GM21526 (cell line): ENCODE measurements around the gene TBCK.

Experiments used
- ATAC-seq: cut with Tn5 transposase; IDR thresholded peaks from one replicate; pipeline ENCODE4 v1.9.1; 2021; ENCODE audit warnings: moderate library complexity; ENCODE audit not compliant: unreplicated experiment, low FRiP score

The TBCK gene

DNA sequence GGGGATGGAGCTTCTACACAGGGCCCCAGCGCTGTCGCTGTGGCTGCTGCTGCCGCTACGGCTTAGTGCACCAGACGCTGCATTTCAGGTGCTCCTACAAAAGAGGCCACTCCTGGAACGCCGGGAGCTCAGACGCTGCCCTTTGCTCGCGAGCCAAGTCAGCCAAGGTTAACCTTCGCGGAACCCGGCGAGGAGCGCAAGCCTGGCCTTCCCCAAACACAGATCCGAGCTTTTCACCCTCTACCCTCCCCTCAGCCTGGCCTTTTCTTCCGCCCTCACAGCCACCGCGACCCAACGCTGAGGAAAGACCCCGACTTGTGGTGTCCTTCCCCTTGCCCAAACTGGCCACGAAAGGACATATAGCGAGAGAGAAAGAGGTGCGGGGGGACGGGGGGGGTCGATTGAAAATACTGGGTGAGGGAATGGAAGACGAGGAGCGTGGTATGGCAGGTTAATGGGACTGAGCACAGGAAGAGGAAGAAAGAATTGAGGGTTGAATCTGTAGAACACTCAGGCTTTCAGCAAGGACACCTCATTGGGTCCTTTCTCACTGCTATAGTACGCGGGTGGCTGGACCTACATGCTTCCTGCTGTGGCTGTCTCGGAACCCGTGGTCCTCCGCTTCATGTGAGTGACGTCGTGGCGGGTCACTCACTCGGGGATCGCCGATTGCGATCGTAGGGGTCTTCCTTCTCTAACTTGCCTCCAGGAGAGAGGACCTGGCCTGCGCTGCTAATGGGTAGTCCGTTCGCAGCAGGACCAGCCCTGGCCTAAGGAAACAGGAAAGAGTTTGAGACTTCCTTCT, at the start of gene TBCK, which contains the start of gene AIMP1:
TSS of gene TBCK (minus strand) at position 242 of the 805 bp plus-strand sequence. CDS start 7,249 bp downstream, outside the sequence.
TSS of gene AIMP1 (plus strand) at position 583 of the 805 bp plus-strand sequence. CDS start 8,460 bp downstream, outside the sequence.
- peak; percentile 89 for ATAC-seq

DNA sequence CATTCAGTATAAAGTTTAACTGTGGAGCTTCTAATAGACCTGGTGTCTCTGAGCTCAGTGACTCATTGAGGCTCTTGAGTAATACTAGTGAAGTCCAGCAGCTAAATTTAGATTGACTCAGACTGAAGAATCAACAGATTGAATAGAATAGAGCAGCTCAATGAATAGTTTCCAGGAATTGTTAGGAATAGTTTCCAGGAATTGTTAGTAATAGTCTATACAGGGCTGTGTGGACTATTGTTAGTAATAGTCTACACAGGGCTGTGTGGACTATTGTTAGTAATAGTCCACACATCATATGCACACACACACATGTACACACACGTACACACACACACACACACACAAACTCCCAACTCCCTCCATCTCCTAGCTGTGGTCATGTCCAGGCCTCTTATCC, 49.6 kb upstream of the TBCK start:
- no peak for ATAC-seq

DNA sequence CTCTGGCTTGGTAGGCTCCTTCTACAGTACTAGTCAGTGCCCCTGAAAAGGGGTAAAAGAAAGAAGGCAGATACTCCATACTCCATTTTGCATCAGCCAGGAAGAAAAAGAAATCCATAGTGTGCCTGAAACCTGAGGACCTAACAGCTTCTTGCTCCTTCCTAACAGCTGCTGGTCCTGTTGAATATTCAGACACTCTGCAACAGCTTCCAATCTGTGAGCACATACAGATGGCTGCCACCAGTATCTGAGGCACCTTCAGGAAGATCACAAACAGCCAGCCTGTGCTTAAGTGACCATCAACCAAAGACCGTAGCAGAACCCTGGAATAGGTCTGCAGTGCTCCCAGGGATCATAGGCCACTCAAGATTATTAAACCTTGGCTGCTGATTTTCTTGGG, 48.3 kb upstream of the TBCK start:
- no peak for ATAC-seq

DNA sequence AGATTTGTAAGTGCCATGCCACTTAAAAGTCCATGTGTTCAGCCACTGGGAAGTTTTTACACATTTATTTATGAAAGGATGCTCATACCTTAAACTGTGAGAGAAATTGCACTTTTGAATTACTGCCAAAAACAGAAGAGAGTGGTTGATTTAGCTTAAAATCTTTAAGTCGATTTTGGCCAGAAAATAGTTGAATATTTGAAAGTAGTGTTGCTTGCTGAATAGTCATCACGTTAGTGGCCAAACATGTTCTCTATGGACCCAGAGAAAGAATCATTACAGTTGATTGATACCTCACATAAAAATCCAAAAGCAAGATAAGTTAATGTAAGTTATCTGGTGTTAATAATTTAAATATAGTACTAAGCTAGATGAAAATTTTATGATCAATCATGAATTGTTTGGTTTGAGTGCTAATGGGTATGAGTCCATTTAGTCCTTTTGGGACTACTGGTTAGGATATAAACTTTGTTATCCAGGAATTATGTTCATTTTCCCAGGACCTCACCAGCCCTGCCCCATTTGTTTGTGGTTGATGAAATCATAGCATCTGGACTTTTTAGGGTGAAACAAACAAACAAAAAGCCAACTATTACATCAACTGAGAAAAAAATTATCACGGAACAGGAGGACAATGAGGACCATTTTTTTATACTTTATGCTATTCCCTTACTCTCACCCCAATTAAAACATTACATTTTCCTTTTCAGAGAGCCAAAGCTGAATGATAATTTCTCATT, 46.2 kb upstream of the TBCK start:
- ATAC-seq: no peak

DNA sequence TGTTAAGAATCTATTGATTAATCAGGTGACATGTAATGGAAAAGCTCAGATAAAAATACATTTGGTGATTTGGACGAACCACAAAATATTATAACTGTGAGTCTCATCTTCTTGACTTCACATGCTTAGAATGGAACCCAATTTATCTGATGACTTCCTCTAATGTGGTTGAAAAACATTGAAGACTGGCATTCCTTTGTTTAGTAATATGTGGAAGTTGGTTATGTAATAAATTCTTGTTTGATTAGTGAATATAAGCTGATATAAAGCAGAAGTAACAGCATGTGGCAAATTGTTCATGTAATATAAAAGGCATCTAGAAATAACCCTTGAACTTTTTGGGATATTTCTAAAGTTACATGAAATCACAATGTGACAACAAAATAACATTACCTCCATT, 42.9 kb upstream of the TBCK start:
- no peak for ATAC-seq

DNA sequence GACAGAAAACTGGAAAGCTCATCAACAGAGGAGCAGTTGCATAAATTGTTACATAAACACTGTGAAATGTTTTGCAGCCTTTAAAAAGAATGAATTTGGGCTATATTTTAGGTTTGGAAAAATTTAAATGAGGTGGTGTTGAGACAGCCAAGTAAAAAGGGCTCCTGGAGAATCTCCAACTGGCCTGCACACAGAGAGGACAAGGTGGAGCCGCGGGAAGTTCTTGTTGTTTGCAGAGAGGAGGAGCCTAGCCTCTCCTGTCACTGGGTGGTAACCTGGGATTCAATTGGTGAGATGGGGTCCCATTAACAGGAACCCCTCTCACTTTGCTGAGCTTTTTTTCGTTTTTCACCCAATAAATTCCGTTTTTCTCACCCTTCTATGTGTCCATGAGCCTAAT, 39.2 kb upstream of the TBCK start:
- no peak for ATAC-seq

DNA sequence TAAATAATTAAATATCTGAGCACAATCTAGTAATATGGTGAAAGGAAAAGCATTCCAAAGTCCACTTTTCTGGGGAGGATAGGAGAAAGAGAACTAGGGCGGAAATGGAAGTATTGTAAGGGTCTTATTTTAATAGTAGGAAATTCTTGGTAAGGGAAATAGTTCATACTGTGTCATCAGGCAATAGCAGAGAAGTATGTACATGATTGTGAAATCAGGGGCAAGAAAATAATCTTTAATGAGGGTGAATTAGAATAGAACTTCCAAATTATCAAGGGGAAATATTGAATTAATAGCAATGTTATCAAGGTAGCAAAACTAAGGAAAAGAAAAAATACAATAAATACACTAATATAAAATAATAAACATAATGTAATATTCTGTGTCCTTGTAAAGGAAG, 37.8 kb upstream of the TBCK start:
- ATAC-seq: no peak

DNA sequence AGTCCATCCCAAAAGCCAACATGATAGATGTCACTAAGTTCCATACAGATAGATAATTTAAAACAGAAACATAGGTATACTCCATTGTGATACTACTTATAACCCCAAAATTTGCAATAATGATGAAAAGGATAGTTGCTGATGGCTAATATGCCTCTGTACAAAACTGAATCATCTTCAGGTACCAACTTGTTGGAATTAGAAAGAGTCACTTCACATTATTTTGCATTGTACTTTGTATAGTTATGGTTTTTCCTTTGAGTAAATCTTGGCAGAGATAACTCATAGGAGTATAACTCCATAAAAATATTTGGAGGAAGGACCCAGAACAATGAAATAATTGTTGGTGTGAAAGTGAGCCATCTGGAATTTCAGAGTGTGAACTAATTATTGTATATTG, 35.0 kb upstream of the TBCK start:
- ATAC-seq: no peak

DNA sequence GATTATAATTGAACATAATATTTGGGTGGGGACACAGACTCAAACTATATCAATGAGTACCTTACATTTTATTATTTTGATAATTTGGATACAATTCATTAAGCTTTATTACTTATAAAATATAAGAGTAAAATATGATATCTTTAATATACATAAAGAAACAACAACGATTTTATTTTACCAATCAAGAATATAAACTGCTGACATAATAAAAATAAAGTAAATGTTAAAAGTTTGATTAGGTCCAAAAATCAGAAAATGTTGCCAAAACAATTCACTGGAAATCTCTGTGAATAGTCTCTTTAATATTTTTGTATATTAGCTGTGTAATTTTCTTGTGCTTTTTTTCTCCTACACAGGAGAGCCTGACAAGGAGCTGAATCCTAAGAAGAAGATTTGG, 31.2 kb upstream of the TBCK start:
- no peak for ATAC-seq

DNA sequence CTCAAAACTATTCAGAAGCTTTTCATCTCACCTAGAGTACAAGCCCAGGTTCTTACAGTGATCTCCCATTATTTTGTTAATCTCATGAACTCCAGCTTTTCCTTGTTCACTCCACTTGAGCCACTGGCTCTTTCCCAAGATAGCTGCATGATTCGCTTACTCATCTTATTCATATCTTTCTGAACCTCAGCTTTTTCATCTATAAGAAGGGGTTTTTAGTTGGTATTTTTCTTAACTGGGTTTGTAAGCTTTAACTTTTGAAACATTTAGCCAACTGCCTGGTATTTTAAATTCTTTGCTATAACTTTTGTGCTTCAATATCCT, 28.6 kb upstream of the TBCK start:
- no peak for ATAC-seq

DNA sequence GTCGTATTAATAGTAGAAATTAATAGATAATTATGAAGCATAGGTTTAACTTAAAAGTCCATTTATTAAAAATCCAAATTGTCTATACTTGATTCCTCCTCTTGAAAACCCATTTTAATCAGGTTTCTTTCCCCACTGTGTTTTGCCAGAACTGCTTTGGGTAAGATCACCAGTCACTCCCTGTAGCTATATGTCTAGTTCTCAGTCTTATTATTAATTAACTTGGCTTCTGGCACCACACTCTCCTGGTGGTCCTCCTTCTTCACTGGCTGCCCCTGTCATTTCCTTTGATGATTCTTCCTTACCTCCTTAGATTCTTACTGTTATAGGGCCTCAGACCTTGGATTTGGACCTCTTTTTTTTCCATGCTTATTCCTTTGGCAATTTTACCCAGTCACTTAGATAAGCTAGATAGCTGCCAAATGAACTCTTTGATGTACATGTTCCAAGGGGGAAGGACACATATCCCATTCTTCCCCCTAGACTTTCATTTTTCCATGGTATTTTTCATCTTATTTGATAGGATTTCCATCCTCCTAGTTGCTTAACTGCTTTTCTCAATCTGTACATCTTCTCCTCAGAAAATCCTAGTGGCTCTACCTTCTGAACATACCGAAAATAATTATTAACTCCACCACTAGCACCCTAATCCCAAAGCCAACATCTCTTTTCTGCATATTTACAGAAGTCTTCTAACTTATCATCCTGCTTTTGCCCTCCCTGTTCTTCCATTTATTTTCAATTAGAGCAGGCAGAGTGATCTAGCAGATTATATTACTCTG, 28.0 kb upstream of the TBCK start:
- no peak for ATAC-seq

DNA sequence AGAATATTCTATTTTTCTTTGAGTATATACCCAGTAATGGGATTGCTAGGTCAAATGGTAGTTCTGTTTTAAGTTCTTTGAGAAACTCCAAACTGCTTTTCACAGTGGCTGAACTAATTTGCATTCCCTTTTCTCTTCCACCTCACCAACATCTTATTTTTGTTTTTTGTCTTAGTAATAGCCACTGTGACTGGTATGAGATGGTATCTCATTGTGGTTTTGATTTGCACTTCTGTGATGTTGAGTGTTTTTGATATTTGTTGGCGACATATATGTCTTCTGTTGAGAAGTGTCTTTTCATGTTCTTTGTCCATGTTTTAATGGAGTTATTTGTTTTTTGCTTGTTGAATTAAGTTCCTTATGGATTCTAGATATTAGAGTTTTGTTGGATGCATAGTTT, 24.8 kb upstream of the TBCK start:
- no peak for ATAC-seq

DNA sequence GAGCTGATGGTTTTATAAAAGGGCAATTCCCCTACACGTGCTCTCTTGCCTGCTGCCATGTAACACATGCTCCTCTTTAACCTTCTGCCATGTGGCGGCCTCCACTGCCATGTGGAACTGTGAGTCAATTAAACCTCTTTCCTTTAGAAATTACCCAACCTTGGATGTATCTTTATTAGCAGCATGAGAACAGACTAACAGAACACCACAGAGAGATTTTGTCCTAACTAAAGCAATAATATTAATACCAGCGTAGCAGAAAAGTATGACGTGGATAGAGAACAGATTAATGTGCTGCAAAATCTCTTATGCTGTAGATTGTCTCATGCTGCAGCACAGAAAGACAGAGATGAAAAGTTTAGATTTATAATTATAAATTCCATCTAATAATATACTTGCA, 23.4 kb upstream of the TBCK start:
- no peak for ATAC-seq

DNA sequence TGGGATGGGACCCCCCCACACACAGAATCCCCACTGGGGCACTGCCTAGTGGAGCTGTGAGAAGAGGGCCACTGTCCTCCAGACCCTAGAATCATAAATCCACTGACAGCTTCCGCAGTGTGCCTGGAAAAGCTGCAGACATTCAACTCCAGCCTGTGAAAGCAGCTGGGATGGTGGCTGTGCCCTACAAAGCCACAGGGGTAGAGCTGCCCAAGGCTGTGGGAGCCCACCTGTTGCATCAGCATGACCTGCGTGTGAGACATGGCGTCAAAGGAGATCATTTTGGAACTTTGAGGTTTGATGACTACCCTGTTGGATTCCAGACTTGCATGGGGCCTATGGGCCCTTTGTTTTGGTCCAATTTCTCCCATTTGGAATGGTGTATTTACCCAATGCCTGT, 22.7 kb upstream of the TBCK start:
- ATAC-seq: no peak

DNA sequence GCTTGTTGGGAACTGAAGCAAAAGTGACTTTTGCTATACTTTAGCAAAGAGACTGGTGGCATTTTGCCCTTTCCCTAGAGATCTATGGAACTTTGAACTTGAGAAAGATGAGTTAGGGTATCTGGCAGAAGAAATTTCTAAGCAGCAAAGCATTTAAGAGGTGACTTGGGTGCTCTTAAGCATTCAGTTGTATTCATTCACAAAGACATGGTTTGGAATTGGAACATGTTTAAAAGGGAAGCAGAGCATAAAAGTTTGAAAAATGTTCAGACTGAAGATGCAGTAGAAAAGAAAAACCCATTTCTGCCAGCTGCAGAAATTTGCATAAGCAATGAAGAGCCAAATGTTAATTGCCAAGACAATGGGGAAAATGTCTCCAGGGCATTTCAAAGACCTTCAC, 21.9 kb upstream of the TBCK start:
- ATAC-seq: no peak

DNA sequence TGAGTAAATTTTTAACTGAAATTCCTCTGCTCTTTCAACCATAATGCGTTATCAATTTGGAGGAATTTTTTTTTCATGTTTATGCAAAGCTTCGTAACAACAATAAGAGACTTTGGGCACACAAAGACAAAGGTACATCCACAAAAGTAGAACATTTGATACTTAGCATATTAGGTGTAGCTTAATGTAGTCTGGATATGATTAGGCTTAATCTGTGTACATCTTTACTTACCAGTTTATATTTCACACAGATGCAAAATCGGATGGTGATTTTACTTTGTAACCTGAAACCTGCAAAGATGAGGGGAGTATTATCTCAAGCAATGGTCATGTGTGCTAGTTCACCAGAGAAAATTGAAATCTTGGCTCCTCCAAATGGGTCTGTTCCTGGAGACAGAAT, 20.6 kb upstream of the TBCK start:
- ATAC-seq: no peak

DNA sequence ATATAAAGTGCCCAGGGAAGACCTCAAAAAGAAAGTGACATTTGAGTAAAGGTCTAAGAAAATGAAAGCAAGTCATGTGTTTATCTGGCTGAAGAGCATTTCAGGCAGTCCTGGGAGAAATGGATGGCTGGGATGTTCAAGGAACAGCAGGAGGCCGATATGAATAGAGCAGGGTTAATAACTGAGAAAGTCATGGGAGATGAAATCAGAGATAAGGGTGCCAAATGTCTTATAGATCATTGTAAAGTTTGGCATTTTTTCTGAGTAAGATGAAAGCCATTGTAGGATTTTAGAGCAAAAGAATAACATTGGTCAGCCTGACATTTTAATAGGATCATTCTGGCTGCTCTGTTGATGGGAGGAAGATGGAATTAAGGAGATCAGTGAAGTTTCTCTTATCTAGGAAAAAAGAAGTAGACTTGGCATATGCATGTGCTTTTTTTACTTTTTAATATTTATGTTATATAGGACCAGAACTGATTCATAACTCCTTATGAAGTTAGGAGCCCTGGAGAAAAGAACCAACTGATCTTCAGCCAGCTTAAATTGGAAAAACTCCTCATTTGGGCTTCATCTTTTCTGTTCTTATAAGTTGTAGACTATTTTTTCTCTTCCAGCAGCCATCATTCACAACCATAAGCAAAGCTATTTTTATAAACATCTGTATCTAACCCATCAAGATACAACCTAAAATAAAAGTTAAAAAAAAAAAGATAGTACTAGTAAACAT, 18.9 kb upstream of the TBCK start:
- ATAC-seq: no peak

DNA sequence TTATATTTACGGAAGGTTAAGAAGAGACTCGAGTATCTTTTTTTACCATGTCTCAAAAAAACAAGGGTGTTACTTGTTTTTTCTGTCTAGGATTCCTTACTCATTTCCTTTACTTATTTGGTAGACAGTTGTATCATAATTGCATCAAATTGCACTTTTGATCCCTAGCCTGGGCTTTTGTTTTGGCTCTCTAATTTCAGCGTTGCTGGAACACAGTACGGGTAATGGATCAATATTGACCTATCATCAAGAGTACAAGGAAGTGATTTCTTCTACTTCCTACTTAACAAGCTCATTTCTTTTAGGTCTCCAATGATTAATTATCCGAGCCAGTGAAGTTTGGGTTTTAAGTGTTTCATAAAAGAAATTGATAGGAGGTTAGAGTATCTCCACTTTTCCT, 17.2 kb upstream of the TBCK start:
- no peak for ATAC-seq

DNA sequence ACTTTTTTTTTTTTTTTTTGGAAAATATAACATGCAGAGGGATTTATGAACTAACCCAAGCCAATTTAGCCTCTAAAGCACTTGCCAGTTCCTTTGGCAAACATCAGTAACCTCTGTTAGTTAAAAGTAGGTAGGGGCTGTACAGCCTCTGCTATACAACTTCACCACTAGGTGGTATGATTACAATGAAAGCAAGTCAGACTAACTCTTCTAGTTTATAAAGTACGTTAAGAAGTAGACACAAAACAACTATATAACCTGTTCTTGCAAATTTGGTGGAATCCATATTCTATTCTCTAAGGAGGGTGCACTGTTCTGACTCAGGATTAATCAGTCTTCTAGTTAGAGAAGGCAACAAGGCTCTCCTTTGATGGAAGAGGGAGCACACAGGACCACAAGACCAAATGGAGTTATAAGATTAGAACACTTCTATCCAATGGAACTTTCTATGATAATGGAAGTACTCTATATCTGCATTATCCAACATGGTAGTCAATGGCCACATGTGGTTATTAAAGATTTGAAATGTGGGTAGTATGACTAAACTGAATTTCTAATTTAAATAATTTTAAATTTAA, 13.1 kb upstream of the TBCK start:
- peak; percentile 88 for ATAC-seq

DNA sequence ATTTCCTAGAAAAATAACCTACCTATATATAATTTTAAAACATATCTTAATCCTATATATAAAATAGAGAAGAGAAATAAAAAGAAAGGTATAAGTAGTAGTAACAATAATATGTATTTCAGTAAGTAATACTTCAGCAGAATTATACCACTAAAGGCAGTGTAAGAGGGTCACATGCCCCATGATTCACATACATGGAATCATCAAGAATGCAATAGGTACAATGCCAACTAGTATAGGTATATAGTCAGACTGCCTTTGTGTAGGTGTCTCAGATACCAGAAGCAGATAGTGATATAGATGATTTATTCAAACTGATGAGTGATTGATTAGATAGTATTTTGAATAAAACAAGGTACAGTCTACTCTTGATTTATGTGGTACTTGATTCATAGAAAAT, 9.8 kb upstream of the TBCK start:
- ATAC-seq: no peak
